Measurements from ENCODE around the gene SCRN1.
"Not testable (repeated sequence)": the region's sequence is repeated elsewhere in the genome, so short reads cannot be mapped to it uniquely, and the experiment has no call there.

SCRN1 gene

GRCh38 chr7:29914180-29914579 is 75.4 kb downstream of the SCRN1 start:
- H3K27ac Mint-ChIP-seq (ENCODE audit: low read depth), result no peak overlapping the region
- peaks cover 74% of the 10 kb centered on the region for H3K27me3 Mint-ChIP-seq
- no peaks in the 10 kb centered on the region for H3K4me1 Mint-ChIP-seq
- no peaks in the 10 kb centered on the region for H3K9me3 Mint-ChIP-seq
- no peaks in the 10 kb centered on the region for H3K36me3 Mint-ChIP-seq (ENCODE audit: insufficient read depth)
- DNase-seq (ENCODE audit: low spot score in 2 of 2) (no peak), ATAC-seq (replicated peaks; ENCODE audit: extremely low read depth, poor library complexity, severe bottlenecking) (no peak)
- no peak overlapping the region for H3K4me3 Mint-ChIP-seq

GRCh38 chr7:29906200-29907022 is 83.2 kb downstream of the SCRN1 start:
- Mint-ChIP-seq H3K36me3 (ENCODE audit: insufficient read depth) (no peaks in the 10 kb centered on the region), H3K27me3 (peaks cover 66% of the 10 kb centered on the region), H3K4me3 (no peak overlapping the region), H3K27ac (ENCODE audit: low read depth) (no peak overlapping the region), H3K9me3 (peaks cover 24% of the 10 kb centered on the region), H3K4me1 (no peaks in the 10 kb centered on the region)
- ATAC-seq (replicated peaks; ENCODE audit: extremely low read depth, poor library complexity, severe bottlenecking), result no peak
- no peak for DNase-seq (ENCODE audit: low spot score in 2 of 2)

- no peak for DNase-seq (ENCODE audit: low spot score in 2 of 2)
- Mint-ChIP-seq H3K4me3 (no peak overlapping the region), H3K27ac (ENCODE audit: low read depth) (no peak overlapping the region), H3K27me3 (peaks cover 74% of the 10 kb centered on the region), H3K9me3 (peaks cover 15% of the 10 kb centered on the region), H3K36me3 (ENCODE audit: insufficient read depth) (no peaks in the 10 kb centered on the region), H3K4me1 (no peaks in the 10 kb centered on the region)
- ATAC-seq (replicated peaks; ENCODE audit: extremely low read depth, poor library complexity, severe bottlenecking), result no peak
Observed at GRCh38 chr7:29900745-29901144, 88.9 kb downstream of the SCRN1 start.

GRCh38 chr7:29898301-29898700 is 91.3 kb downstream of the SCRN1 start:
- H3K4me1 Mint-ChIP-seq, result no peaks in the 10 kb centered on the region
- H3K27ac Mint-ChIP-seq (ENCODE audit: low read depth), result no peak overlapping the region
- no peak overlapping the region for H3K4me3 Mint-ChIP-seq
- peaks cover 60% of the 10 kb centered on the region for H3K27me3 Mint-ChIP-seq
- H3K9me3 Mint-ChIP-seq, result peaks cover 7% of the 10 kb centered on the region
- H3K36me3 Mint-ChIP-seq (ENCODE audit: insufficient read depth), result no peaks in the 10 kb centered on the region
- DNase-seq (ENCODE audit: low spot score in 2 of 2) (no peak), ATAC-seq (replicated peaks; ENCODE audit: extremely low read depth, poor library complexity, severe bottlenecking) (no peak)

- DNase-seq (ENCODE audit: low spot score in 2 of 2) (no peak), ATAC-seq (replicated peaks; ENCODE audit: extremely low read depth, poor library complexity, severe bottlenecking) (no peak)
- no peaks in the 10 kb centered on the region for H3K4me1 Mint-ChIP-seq
- H3K27me3 Mint-ChIP-seq, result peaks cover 49% of the 10 kb centered on the region
- H3K4me3 Mint-ChIP-seq, result no peak overlapping the region
- H3K9me3 Mint-ChIP-seq, result peaks cover 7% of the 10 kb centered on the region
- H3K36me3 Mint-ChIP-seq (ENCODE audit: insufficient read depth), result no peaks in the 10 kb centered on the region
- no peak overlapping the region for H3K27ac Mint-ChIP-seq (ENCODE audit: low read depth)
Observed at GRCh38 chr7:29896685-29897411, 92.8 kb downstream of the SCRN1 start.

GRCh38 chr7:29895559-29895958 is 94.0 kb downstream of the SCRN1 start:
- Mint-ChIP-seq H3K4me1 (no peaks in the 10 kb centered on the region), H3K27me3 (peaks cover 42% of the 10 kb centered on the region), H3K9me3 (peaks cover 7% of the 10 kb centered on the region), H3K27ac (ENCODE audit: low read depth) (no peak overlapping the region), H3K4me3 (no peak overlapping the region), H3K36me3 (ENCODE audit: insufficient read depth) (no peaks in the 10 kb centered on the region)
- no peak for ATAC-seq (replicated peaks; ENCODE audit: extremely low read depth, poor library complexity, severe bottlenecking)
- no peak for DNase-seq (ENCODE audit: low spot score in 2 of 2)

GRCh38 chr7:29894256-29894655 is 95.3 kb downstream of the SCRN1 start:
- Mint-ChIP-seq H3K9me3 (peaks cover 7% of the 10 kb centered on the region), H3K36me3 (ENCODE audit: insufficient read depth) (no peaks in the 10 kb centered on the region), H3K4me1 (no peaks in the 10 kb centered on the region), H3K4me3 (no peak overlapping the region), H3K27ac (ENCODE audit: low read depth) (no peak overlapping the region), H3K27me3 (peaks cover 44% of the 10 kb centered on the region)
- no peak for ATAC-seq (replicated peaks; ENCODE audit: extremely low read depth, poor library complexity, severe bottlenecking)
- no peak for DNase-seq (ENCODE audit: low spot score in 2 of 2)

GRCh38 chr7:29893351-29893965 is 96.1 kb downstream of the SCRN1 start:
- no peak overlapping the region for H3K4me3 Mint-ChIP-seq
- no peak for ATAC-seq (replicated peaks; ENCODE audit: extremely low read depth, poor library complexity, severe bottlenecking)
- no peak overlapping the region for H3K27ac Mint-ChIP-seq (ENCODE audit: low read depth)
- no peak for DNase-seq (ENCODE audit: low spot score in 2 of 2)
- peaks cover 36% of the 10 kb centered on the region for H3K27me3 Mint-ChIP-seq
- no peaks in the 10 kb centered on the region for H3K4me1 Mint-ChIP-seq
- H3K9me3 Mint-ChIP-seq, result peaks cover 6% of the 10 kb centered on the region
- no peaks in the 10 kb centered on the region for H3K36me3 Mint-ChIP-seq (ENCODE audit: insufficient read depth)

GRCh38 chr7:29892231-29892630 is 97.4 kb downstream of the SCRN1 start:
- Mint-ChIP-seq H3K27me3 (peaks cover 24% of the 10 kb centered on the region), H3K9me3 (no peaks in the 10 kb centered on the region), H3K27ac (ENCODE audit: low read depth) (no peak overlapping the region), H3K36me3 (ENCODE audit: insufficient read depth) (no peaks in the 10 kb centered on the region), H3K4me1 (no peaks in the 10 kb centered on the region), H3K4me3 (no peak overlapping the region)
- ATAC-seq (replicated peaks; ENCODE audit: extremely low read depth, poor library complexity, severe bottlenecking) (no peak), DNase-seq (ENCODE audit: low spot score in 2 of 2) (no peak)

- no peak overlapping the region for H3K4me3 Mint-ChIP-seq
- peaks cover 20% of the 10 kb centered on the region for H3K27me3 Mint-ChIP-seq
- H3K27ac Mint-ChIP-seq (ENCODE audit: low read depth), result no peak overlapping the region
- ATAC-seq (replicated peaks; ENCODE audit: extremely low read depth, poor library complexity, severe bottlenecking) (no peak), DNase-seq (ENCODE audit: low spot score in 2 of 2) (no peak)
- H3K36me3 Mint-ChIP-seq (ENCODE audit: insufficient read depth), result no peaks in the 10 kb centered on the region
- no peaks in the 10 kb centered on the region for H3K9me3 Mint-ChIP-seq
- no peaks in the 10 kb centered on the region for H3K4me1 Mint-ChIP-seq
Observed at GRCh38 chr7:29891766-29892165, 97.8 kb downstream of the SCRN1 start.

GRCh38 chr7:29890786-29891185 is 98.8 kb downstream of the SCRN1 start:
- peaks cover 16% of the 10 kb centered on the region for H3K27me3 Mint-ChIP-seq
- not testable (repeated sequence) for DNase-seq (ENCODE audit: low spot score in 2 of 2); H3K4me1 Mint-ChIP-seq; H3K9me3 Mint-ChIP-seq; H3K36me3 Mint-ChIP-seq (ENCODE audit: insufficient read depth); ATAC-seq (replicated peaks; ENCODE audit: extremely low read depth, poor library complexity, severe bottlenecking); H3K4me3 Mint-ChIP-seq; H3K27ac Mint-ChIP-seq (ENCODE audit: low read depth)

GRCh38 chr7:29890251-29890650 is 99.3 kb downstream of the SCRN1 start:
- Mint-ChIP-seq H3K36me3 (ENCODE audit: insufficient read depth) (no peaks in the 10 kb centered on the region), H3K9me3 (no peaks in the 10 kb centered on the region), H3K27me3 (peaks cover 13% of the 10 kb centered on the region), H3K4me1 (no peaks in the 10 kb centered on the region), H3K4me3 (no peak overlapping the region), H3K27ac (ENCODE audit: low read depth) (no peak overlapping the region)
- ATAC-seq (replicated peaks; ENCODE audit: extremely low read depth, poor library complexity, severe bottlenecking) (no peak), DNase-seq (ENCODE audit: low spot score in 2 of 2) (no peak)

- no peak for DNase-seq (ENCODE audit: low spot score in 2 of 2)
- no peaks in the 10 kb centered on the region for H3K9me3 Mint-ChIP-seq
- ATAC-seq (replicated peaks; ENCODE audit: extremely low read depth, poor library complexity, severe bottlenecking), result no peak
Observed at GRCh38 chr7:29889288-29889687, 100.3 kb downstream of the SCRN1 start.

More at GRCh38 chr7:29889288-29889687, 100.3 kb downstream of the SCRN1 start:
- H3K4me1 Mint-ChIP-seq, result no peaks in the 10 kb centered on the region
- H3K27ac Mint-ChIP-seq (ENCODE audit: low read depth), result no peak overlapping the region
- H3K27me3 Mint-ChIP-seq, result peaks cover 9% of the 10 kb centered on the region
- no peaks in the 10 kb centered on the region for H3K36me3 Mint-ChIP-seq (ENCODE audit: insufficient read depth)
- no peak overlapping the region for H3K4me3 Mint-ChIP-seq

Measured in central memory CD8-positive, alpha-beta T cell (primary cell).